ENCODE data around the gene UNK.

The UNK gene

DNA sequence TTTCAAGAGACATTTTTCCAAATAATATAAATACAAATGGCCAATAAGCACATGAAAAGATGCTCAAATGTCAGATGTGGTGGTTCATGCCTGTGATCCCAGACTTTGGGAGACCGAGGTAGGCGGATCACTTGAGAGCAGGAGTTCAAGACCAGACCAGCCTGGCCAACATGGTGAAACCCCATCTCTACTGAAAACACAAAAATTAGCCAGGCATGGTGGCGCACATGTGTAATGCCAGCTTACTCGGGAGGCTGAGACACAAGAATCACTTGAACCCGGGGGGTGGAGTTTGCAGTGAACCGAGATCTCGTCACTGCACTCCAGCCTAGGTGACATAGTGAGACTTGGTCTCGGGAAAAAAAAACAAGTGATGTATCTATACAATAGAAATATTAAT is 16.7 kb upstream of the UNK start:
- FAIRE-seq (no peak), DNase-seq (ENCODE audit: insufficient read length, low spot score) (no peak)
- TF ChIP-seq, protein P1, sequence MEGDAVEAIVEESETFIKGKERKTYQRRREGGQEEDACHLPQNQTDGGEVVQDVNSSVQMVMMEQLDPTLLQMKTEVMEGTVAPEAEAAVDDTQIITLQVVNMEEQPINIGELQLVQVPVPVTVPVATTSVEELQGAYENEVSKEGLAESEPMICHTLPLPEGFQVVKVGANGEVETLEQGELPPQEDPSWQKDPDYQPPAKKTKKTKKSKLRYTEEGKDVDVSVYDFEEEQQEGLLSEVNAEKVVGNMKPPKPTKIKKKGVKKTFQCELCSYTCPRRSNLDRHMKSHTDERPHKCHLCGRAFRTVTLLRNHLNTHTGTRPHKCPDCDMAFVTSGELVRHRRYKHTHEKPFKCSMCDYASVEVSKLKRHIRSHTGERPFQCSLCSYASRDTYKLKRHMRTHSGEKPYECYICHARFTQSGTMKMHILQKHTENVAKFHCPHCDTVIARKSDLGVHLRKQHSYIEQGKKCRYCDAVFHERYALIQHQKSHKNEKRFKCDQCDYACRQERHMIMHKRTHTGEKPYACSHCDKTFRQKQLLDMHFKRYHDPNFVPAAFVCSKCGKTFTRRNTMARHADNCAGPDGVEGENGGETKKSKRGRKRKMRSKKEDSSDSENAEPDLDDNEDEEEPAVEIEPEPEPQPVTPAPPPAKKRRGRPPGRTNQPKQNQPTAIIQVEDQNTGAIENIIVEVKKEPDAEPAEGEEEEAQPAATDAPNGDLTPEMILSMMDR (IDR thresholded peaks at IDR 0.05; ENCODE audit: insufficient read depth, missing control alignments) = no peak

GRCh38 chr17:75769536-75769935 is 15.1 kb upstream of the UNK start:
- FAIRE-seq (no peak), DNase-seq (ENCODE audit: insufficient read length, low spot score) (no peak)
- TF ChIP-seq, protein P1 (IDR thresholded peaks at IDR 0.05; ENCODE audit: insufficient read depth, missing control alignments) = no peak

DNA sequence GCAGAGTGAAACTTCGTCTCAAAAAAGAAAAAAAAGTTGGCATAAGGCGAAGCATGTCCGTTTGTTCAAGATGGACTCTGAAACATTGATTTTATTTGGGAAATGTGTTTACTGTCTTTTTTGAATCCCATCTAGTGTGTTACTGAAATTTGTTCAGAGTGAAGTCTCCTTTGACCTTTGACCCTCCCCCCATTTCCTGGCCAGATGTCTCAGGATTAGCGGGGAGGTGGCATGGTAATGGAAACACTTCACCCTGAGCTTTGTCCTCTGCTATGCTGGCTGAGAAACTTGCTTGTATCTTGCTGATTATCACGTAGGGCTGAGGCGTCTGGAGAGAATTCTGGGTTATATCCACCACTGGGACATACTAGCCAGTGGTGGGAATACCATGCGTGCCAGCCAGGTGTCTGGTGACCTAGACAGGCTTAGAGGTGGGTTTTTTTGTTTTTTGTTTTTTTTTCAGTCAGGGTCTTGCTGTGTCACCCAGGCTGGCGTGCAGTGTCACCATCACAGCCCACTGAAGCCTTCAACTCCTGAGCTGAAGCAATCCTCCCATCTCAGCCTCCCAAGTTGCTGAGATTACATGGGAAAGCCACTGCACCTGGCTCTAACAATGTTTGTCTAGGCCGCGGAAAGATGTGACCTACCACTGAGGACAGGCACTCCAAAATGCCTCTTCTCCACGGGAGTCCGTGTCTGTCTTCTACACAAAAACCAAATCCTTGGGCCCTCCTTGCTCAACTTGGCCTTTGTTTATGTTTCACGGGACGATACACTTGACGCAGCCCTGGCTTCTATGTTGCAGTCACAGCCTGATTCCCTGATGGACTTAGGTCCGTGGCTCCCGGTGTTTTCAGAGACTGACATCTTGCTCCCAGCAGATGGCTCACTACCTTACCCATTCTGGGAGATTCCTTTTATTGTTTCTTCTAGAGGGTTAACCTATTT is 13.0 kb upstream of the UNK start:
- no peak for FAIRE-seq
- TF ChIP-seq, protein P1 (IDR thresholded peaks at IDR 0.05; ENCODE audit: insufficient read depth, missing control alignments) = peak; percentile 24
- DNase-seq (ENCODE audit: insufficient read length, low spot score) = no peak

GRCh38 chr17:75773121-75773807 is 11.3 kb upstream of the UNK start:
- TF ChIP-seq, protein P1 (IDR thresholded peaks at IDR 0.05; ENCODE audit: insufficient read depth, missing control alignments) = peak; percentile 13
- DNase-seq (ENCODE audit: insufficient read length, low spot score) (no peak), FAIRE-seq (no peak)

- FAIRE-seq (no peak), DNase-seq (ENCODE audit: insufficient read length, low spot score) (no peak)
- TF ChIP-seq, protein P1 (IDR thresholded peaks at IDR 0.05; ENCODE audit: insufficient read depth, missing control alignments) = no peak
Observed at GRCh38 chr17:75773808-75774470, 10.7 kb upstream of the UNK start.

GRCh38 chr17:75774471-75774990 is 10.1 kb upstream of the UNK start:
- FAIRE-seq = no peak
- TF ChIP-seq, protein P1 (IDR thresholded peaks at IDR 0.05; ENCODE audit: insufficient read depth, missing control alignments) = no peak
- no peak for DNase-seq (ENCODE audit: insufficient read length, low spot score)

Measured in D721Med (cell line).